Activated CD8-positive, alpha-beta memory T cell treated with anti-CD3 and anti-CD28 coated beads for 48 hours (primary cell): Measurements from ENCODE around the gene CGNL1.

Source experiments
- DNase-seq, 3 experiments: peaks; one replicate each; pipeline ENCODE4 v3.0.0-alpha.2; 2020; ENCODE audit warnings: low read depth in 2 of 3, low spot score in 2 of 3

The CGNL1 gene

GRCh38 chr15:57592836-57593420 lies 216.6 kb downstream of the CGNL1 start:
- no peak for DNase-seq

GRCh38 chr15:57594479-57594878 lies 218.2 kb downstream of the CGNL1 start:
- DNase-seq = no peak

GRCh38 chr15:57595011-57595866 lies 218.9 kb downstream of the CGNL1 start:
- no peak for DNase-seq

- DNase-seq = no peak
Observed at GRCh38 chr15:57596301-57596855, 220.1 kb downstream of the CGNL1 start.

GRCh38 chr15:57596978-57597377 lies 220.7 kb downstream of the CGNL1 start:
- no peak for DNase-seq

- DNase-seq = no peak
Observed at GRCh38 chr15:57597431-57597830, 221.1 kb downstream of the CGNL1 start.

- no peak for DNase-seq
Observed at GRCh38 chr15:57598346-57598745, 222.0 kb downstream of the CGNL1 start.

GRCh38 chr15:57599296-57599810 lies 223.0 kb downstream of the CGNL1 start:
- no peak for DNase-seq

- DNase-seq = no peak
Observed at GRCh38 chr15:57600197-57600596, 223.9 kb downstream of the CGNL1 start.
